CD4-positive, alpha-beta T cell treated with Interferon gamma for 1 hour (primary cell): ENCODE data around the gene IGFN1.

Experiments used
- DNase-seq: peaks from one replicate; pipeline ENCODE4 v3.0.0-alpha.2; 2020

IGFN1 gene

GRCh38 chr1:201164645-201165044 lies 26.0 kb upstream of the IGFN1 start:
- DNase-seq = no peak

GRCh38 chr1:201167041-201167991 lies 23.3 kb upstream of the IGFN1 start:
- no peak for DNase-seq

GRCh38 chr1:201169203-201169602 lies 21.4 kb upstream of the IGFN1 start:
- DNase-seq = no peak

- no peak for DNase-seq
Observed at GRCh38 chr1:201169971-201170532, 20.6 kb upstream of the IGFN1 start.

GRCh38 chr1:201170533-201171062 lies 20.0 kb upstream of the IGFN1 start:
- DNase-seq = peak; percentile 81

GRCh38 chr1:201171063-201172036 lies 19.3 kb upstream of the IGFN1 start:
- peak; percentile 29 for DNase-seq

- DNase-seq = no peak
Observed at GRCh38 chr1:201172326-201172725, 18.3 kb upstream of the IGFN1 start.

GRCh38 chr1:201172999-201173610 lies 17.5 kb upstream of the IGFN1 start:
- no peak for DNase-seq

GRCh38 chr1:201173736-201174135 lies 16.9 kb upstream of the IGFN1 start:
- no peak for DNase-seq

- no peak for DNase-seq
Observed at GRCh38 chr1:201175820-201176500, 14.7 kb upstream of the IGFN1 start.

GRCh38 chr1:201176940-201177339 lies 13.7 kb upstream of the IGFN1 start:
- no peak for DNase-seq

- no peak for DNase-seq
Observed at GRCh38 chr1:201178718-201179117, 11.9 kb upstream of the IGFN1 start.

- no peak for DNase-seq
Observed at GRCh38 chr1:201180141-201180540, 10.5 kb upstream of the IGFN1 start.

GRCh38 chr1:201180901-201181300 lies 9.7 kb upstream of the IGFN1 start:
- no peak for DNase-seq

GRCh38 chr1:201181323-201181722 lies 9.3 kb upstream of the IGFN1 start:
- DNase-seq = no peak

GRCh38 chr1:201181726-201182125 lies 8.9 kb upstream of the IGFN1 start:
- DNase-seq = no peak

- no peak for DNase-seq
Observed at GRCh38 chr1:201183209-201183608, 7.4 kb upstream of the IGFN1 start.

- DNase-seq = no peak
Observed at GRCh38 chr1:201183753-201184152, 6.9 kb upstream of the IGFN1 start.

- no peak for DNase-seq
Observed at GRCh38 chr1:201184307-201185122, 6.1 kb upstream of the IGFN1 start.

- DNase-seq = no peak
Observed at GRCh38 chr1:201185123-201185453, 5.5 kb upstream of the IGFN1 start.

GRCh38 chr1:201185527-201186128 lies 5.0 kb upstream of the IGFN1 start:
- no peak for DNase-seq
